Measurements from ENCODE around the gene LRMDA.

GRCh38 chr10:76190634-76191270, 759.3 kb downstream of the LRMDA start:
- TF ChIP-seq FOXM1 (IDR thresholded peaks at IDR 0.05; ENCODE audit: borderline replicate concordance, low read depth): no peak
- TF ChIP-seq CREB1 (IDR thresholded peaks at IDR 0.05; ENCODE audit: low read depth): no peak
- TF ChIP-seq TEAD4 (IDR thresholded peaks at IDR 0.05): no peak
- TF ChIP-seq YY1 (IDR thresholded peaks at IDR 0.05; ENCODE audit: low read depth): no peak
- no peak for TF ChIP-seq TAF1 (IDR thresholded peaks at IDR 0.05; ENCODE audit: low read depth)
- no peak for TF ChIP-seq NFIC (IDR thresholded peaks at IDR 0.05)
- no peak for TF ChIP-seq ZBTB7A (IDR thresholded peaks at IDR 0.05; ENCODE audit: low read depth)
- TF ChIP-seq, protein P1, sequence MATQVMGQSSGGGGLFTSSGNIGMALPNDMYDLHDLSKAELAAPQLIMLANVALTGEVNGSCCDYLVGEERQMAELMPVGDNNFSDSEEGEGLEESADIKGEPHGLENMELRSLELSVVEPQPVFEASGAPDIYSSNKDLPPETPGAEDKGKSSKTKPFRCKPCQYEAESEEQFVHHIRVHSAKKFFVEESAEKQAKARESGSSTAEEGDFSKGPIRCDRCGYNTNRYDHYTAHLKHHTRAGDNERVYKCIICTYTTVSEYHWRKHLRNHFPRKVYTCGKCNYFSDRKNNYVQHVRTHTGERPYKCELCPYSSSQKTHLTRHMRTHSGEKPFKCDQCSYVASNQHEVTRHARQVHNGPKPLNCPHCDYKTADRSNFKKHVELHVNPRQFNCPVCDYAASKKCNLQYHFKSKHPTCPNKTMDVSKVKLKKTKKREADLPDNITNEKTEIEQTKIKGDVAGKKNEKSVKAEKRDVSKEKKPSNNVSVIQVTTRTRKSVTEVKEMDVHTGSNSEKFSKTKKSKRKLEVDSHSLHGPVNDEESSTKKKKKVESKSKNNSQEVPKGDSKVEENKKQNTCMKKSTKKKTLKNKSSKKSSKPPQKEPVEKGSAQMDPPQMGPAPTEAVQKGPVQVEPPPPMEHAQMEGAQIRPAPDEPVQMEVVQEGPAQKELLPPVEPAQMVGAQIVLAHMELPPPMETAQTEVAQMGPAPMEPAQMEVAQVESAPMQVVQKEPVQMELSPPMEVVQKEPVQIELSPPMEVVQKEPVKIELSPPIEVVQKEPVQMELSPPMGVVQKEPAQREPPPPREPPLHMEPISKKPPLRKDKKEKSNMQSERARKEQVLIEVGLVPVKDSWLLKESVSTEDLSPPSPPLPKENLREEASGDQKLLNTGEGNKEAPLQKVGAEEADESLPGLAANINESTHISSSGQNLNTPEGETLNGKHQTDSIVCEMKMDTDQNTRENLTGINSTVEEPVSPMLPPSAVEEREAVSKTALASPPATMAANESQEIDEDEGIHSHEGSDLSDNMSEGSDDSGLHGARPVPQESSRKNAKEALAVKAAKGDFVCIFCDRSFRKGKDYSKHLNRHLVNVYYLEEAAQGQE (IDR thresholded peaks at IDR 0.05; ENCODE audit: low read depth): no peak
- TF ChIP-seq CEBPB (IDR thresholded peaks at IDR 0.05): no peak
- TF ChIP-seq EP300 (IDR thresholded peaks at IDR 0.05; ENCODE audit: borderline replicate concordance): no peak
- no peak for TF ChIP-seq MAX (IDR thresholded peaks at IDR 0.05)
- no peak for TF ChIP-seq TCF12 (IDR thresholded peaks at IDR 0.05; ENCODE audit: low read depth)

Data from Ishikawa (cell line).